Measurements from ENCODE around the gene MAPK10. TPM values are rescaled to one million over a fixed set of nuclear protein-coding genes. Genes with fewer than 3 reads are reported as not detected.

MAPK10 gene
- polyA plus RNA-seq, 1 donor, result 18.9 TPM

DNA sequence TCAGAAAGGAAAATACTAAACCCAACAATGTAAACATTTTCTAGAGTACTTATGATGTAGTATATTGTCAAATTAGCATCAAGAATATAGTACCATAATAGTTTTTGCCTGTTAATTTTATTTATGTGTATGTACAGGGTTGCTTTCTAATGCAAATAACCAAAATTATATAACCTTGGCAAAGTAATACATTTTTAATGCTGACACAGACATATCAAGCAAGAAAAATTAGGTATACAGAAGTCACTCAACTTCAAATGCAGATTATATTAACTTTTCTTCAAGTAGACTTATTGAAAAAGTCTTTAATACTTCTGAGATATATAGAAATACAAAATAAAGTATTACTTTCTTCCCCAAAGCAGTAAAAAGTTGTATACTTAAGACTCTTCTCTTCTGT lies 44.3 kb downstream of the MAPK10 start:
- H3K36me3 ChIP-seq (ENCODE audit: control insufficient read depth, insufficient read depth, low read length), result no peaks in the 10 kb centered on the region
- no peaks in the 10 kb centered on the region for H3K27me3 ChIP-seq (ENCODE audit: control insufficient read depth, insufficient read depth, low read length)
- no peak overlapping the region for H3K4me3 ChIP-seq (ENCODE audit: low read length)
- DNase-seq, result no peak
- no peaks in the 10 kb centered on the region for H3K9me3 ChIP-seq (ENCODE audit: control insufficient read depth, low read depth, low read length)
- H3K4me1 ChIP-seq (ENCODE audit: control insufficient read depth, insufficient read depth, low read length), result no peaks in the 10 kb centered on the region
- H3K27ac ChIP-seq (ENCODE audit: low read length), result no peak overlapping the region

DNA sequence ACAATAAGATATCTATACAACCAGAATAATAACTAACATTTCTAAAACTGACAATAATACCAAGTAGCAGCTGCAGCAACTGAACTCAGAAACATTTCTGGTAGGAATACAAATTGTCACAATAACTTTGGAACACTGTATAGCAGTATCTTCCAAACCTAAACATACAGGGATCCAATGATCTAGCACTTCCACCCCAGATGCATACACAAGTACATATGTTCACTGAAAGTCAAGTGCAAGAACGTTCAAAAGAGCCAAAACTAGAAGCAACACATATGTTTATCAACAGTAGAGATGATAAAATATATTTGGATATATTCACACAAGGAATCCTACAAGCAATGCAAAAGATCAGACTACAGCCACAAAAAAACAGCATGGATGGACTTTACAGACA lies 46.2 kb downstream of the MAPK10 start:
- Histone ChIP-seq H3K9me3 (ENCODE audit: control insufficient read depth, low read depth, low read length) (no peaks in the 10 kb centered on the region), H3K27me3 (ENCODE audit: control insufficient read depth, insufficient read depth, low read length) (no peaks in the 10 kb centered on the region), H3K36me3 (ENCODE audit: control insufficient read depth, insufficient read depth, low read length) (no peaks in the 10 kb centered on the region), H3K4me3 (ENCODE audit: low read length) (no peak overlapping the region), H3K4me1 (ENCODE audit: control insufficient read depth, insufficient read depth, low read length) (no peaks in the 10 kb centered on the region), H3K27ac (ENCODE audit: low read length) (no peak overlapping the region)
- 57% methylated on average over 1 of the region's 1 CpG for WGBS (ENCODE audit: insufficient coverage, low lambda C conversion rate)
- no peak for DNase-seq

DNA sequence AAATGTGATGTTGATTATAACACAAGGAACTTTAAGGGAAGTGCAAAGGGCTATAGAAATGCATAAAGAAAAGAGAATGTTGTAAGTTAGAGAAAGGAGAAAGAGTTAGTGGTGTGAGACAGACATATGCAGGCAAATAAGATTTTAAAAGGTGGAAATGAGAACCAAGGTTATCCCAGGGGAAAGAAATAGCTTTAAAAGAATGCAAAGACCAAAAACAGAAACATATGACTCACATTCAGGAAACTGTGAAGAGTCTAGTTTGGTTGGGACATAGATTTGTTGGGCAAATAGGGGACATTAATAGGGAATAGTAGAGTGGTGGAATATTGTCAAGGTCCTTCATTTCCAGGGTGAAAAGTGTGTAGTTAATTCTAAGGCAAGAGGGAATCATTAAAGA lies 52.4 kb downstream of the MAPK10 start:
- no peaks in the 10 kb centered on the region for H3K9me3 ChIP-seq (ENCODE audit: control insufficient read depth, low read depth, low read length)
- DNase-seq, result no peak
- H3K27me3 ChIP-seq (ENCODE audit: control insufficient read depth, insufficient read depth, low read length), result no peaks in the 10 kb centered on the region
- H3K27ac ChIP-seq (ENCODE audit: low read length), result no peak overlapping the region
- no peaks in the 10 kb centered on the region for H3K36me3 ChIP-seq (ENCODE audit: control insufficient read depth, insufficient read depth, low read length)
- H3K4me3 ChIP-seq (ENCODE audit: low read length), result no peak overlapping the region
- no peaks in the 10 kb centered on the region for H3K4me1 ChIP-seq (ENCODE audit: control insufficient read depth, insufficient read depth, low read length)

DNA sequence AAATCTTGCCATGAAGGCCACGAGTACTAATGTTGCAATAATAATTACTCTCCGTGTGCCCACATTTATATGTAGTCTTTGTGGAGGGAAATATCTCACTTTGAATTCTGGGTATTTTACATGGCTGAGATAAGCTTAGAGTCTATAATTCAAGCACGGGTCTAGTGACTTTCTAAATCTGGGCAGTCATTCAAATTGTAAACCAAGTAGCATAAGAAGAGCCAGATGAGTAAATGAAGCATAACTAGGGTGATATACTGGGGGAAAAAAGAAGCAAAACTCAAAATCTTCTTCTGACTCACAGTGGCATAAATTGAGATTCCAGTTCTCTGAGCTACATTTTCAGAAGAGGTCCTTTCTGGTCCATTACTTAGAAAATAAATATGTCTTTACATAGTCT lies 53.0 kb downstream of the MAPK10 start:
- no peaks in the 10 kb centered on the region for H3K27me3 ChIP-seq (ENCODE audit: control insufficient read depth, insufficient read depth, low read length)
- H3K9me3 ChIP-seq (ENCODE audit: control insufficient read depth, low read depth, low read length), result no peaks in the 10 kb centered on the region
- no CpG with 5 or more reads among the region's 3 CpGs for WGBS (ENCODE audit: insufficient coverage, low lambda C conversion rate)
- no peak overlapping the region for H3K27ac ChIP-seq (ENCODE audit: low read length)
- H3K4me1 ChIP-seq (ENCODE audit: control insufficient read depth, insufficient read depth, low read length), result no peaks in the 10 kb centered on the region
- no peak overlapping the region for H3K4me3 ChIP-seq (ENCODE audit: low read length)
- H3K36me3 ChIP-seq (ENCODE audit: control insufficient read depth, insufficient read depth, low read length), result no peaks in the 10 kb centered on the region
- no peak for DNase-seq

DNA sequence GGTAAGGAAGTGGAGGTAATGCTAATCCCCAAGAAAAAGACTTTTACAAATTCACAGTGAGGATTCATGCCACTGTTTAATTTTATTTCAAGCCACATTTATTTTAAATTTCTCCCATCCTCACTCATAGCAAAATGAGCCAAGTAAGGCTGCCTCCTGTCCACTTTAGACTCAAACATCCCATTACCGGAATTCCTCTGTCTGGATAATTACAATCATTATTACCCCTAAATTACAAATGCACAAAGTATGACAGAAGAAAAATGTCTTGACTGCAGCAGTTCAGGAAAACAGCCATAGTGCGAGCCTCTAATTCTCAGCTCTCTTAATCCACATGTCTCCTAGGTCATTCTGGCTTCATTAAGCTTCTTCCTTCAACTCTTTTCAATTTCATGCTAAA lies 57.0 kb downstream of the MAPK10 start:
- Histone ChIP-seq H3K4me1 (ENCODE audit: control insufficient read depth, insufficient read depth, low read length) (no peaks in the 10 kb centered on the region), H3K4me3 (ENCODE audit: low read length) (no peak overlapping the region), H3K27ac (ENCODE audit: low read length) (no peak overlapping the region), H3K36me3 (ENCODE audit: control insufficient read depth, insufficient read depth, low read length) (no peaks in the 10 kb centered on the region), H3K9me3 (ENCODE audit: control insufficient read depth, low read depth, low read length) (no peaks in the 10 kb centered on the region), H3K27me3 (ENCODE audit: control insufficient read depth, insufficient read depth, low read length) (no peaks in the 10 kb centered on the region)
- no peak for DNase-seq
- 100% methylated on average over 1 of the region's 2 CpGs for WGBS (ENCODE audit: insufficient coverage, low lambda C conversion rate)

DNA sequence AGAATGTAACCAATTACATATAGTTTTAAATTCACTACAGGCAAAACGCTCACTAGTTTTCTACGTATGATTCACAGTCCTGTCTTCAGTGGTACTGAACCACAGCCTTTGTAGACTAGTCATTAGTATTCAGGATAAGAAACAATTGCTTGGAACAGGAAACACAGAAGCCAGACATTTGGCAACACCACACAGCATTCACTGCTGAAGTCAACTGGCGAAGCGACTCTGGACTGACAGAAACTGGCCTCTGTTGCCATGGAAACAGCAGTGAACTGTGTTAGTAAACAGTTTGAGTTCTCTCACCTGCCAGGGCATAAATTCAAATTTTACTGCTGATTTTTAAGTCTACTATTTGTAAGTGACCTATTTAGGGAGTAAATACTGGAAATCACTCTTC lies 57.6 kb downstream of the MAPK10 start:
- H3K27ac ChIP-seq (ENCODE audit: low read length), result no peak overlapping the region
- H3K9me3 ChIP-seq (ENCODE audit: control insufficient read depth, low read depth, low read length), result no peaks in the 10 kb centered on the region
- no peaks in the 10 kb centered on the region for H3K27me3 ChIP-seq (ENCODE audit: control insufficient read depth, insufficient read depth, low read length)
- H3K36me3 ChIP-seq (ENCODE audit: control insufficient read depth, insufficient read depth, low read length), result no peaks in the 10 kb centered on the region
- WGBS (ENCODE audit: insufficient coverage, low lambda C conversion rate), result no CpG with 5 or more reads among the region's 4 CpGs
- DNase-seq, result peak; percentile 26 to 50
- no peaks in the 10 kb centered on the region for H3K4me1 ChIP-seq (ENCODE audit: control insufficient read depth, insufficient read depth, low read length)
- H3K4me3 ChIP-seq (ENCODE audit: low read length), result no peak overlapping the region

DNA sequence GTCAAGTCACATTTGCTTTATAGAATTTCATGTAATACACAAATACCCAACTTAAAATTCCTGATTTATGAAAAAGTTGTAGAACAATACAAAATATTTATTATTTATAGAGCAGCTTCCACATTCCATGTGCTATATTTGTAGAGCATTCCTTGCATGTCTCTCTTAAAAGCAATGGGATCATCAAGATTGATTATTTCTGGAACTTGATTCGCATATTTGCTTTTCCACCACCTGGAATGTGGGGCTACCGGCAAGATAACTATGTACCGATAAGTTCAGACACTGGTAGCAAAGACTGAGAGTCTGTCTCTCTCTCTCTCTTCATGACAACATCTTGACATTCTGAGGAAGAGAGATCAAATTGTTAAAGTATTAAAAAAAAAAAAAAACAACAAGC lies 59.3 kb downstream of the MAPK10 start:
- no peak for DNase-seq
- no peak overlapping the region for H3K4me3 ChIP-seq (ENCODE audit: low read length)
- WGBS (ENCODE audit: insufficient coverage, low lambda C conversion rate), result no CpG with 5 or more reads among the region's 3 CpGs

DNA sequence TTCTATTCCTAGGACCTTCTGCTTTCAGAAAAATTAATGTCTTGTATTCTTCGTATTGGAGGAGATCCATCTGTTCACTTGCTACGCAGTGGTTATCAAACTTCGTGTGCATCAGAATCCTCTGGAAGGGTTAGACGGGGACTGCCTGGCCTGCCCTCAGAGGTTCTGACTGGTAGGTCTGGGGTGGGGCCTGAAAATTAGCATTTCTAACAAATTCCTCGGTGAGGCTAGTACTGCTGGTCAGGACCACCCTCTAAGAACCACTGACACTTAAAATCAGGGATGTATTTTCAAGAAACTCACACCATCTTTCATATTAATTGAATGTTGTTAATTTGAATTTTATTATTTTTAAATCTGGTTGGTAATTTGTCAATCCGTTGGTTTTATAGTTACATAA lies 63.0 kb downstream of the MAPK10 start:
- no CpG with 5 or more reads among the region's 6 CpGs for WGBS (ENCODE audit: insufficient coverage, low lambda C conversion rate)
- H3K4me1 ChIP-seq (ENCODE audit: control insufficient read depth, insufficient read depth, low read length), result no peaks in the 10 kb centered on the region
- H3K4me3 ChIP-seq (ENCODE audit: low read length), result no peak overlapping the region
- no peaks in the 10 kb centered on the region for H3K9me3 ChIP-seq (ENCODE audit: control insufficient read depth, low read depth, low read length)
- no peak overlapping the region for H3K27ac ChIP-seq (ENCODE audit: low read length)
- no peaks in the 10 kb centered on the region for H3K36me3 ChIP-seq (ENCODE audit: control insufficient read depth, insufficient read depth, low read length)
- no peaks in the 10 kb centered on the region for H3K27me3 ChIP-seq (ENCODE audit: control insufficient read depth, insufficient read depth, low read length)
- DNase-seq, result no peak

More for the DNA sequence above, 59.3 kb downstream of the MAPK10 start:
- H3K4me1 ChIP-seq (ENCODE audit: control insufficient read depth, insufficient read depth, low read length), result no peaks in the 10 kb centered on the region
- H3K9me3 ChIP-seq (ENCODE audit: control insufficient read depth, low read depth, low read length), result no peaks in the 10 kb centered on the region
- H3K36me3 ChIP-seq (ENCODE audit: control insufficient read depth, insufficient read depth, low read length), result no peaks in the 10 kb centered on the region
- no peaks in the 10 kb centered on the region for H3K27me3 ChIP-seq (ENCODE audit: control insufficient read depth, insufficient read depth, low read length)
- H3K27ac ChIP-seq (ENCODE audit: low read length), result no peak overlapping the region

DNA sequence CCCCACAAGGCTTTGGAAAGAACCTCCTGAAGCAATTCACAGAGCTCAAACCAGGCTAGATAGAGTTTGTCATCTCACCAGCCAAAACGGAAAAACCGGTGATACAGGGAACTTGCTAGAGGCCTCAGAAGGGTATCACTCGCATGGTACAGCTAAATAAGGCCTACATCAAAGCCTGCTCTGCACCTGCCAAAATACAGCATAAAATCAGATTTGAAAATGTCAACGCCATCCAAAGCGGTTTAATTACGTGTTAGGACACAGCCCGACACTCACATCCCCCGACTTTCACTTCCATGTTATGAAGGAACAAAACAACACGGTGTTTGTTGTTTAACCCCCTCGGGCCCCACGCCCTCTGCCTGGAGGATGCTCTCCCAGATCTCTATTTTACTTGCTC lies 65.0 kb downstream of the MAPK10 start:
- DNase-seq, result no peak
- no peaks in the 10 kb centered on the region for H3K4me1 ChIP-seq (ENCODE audit: control insufficient read depth, insufficient read depth, low read length)
- no peaks in the 10 kb centered on the region for H3K27me3 ChIP-seq (ENCODE audit: control insufficient read depth, insufficient read depth, low read length)
- 95% methylated on average over 4 of the region's 11 CpGs for WGBS (ENCODE audit: insufficient coverage, low lambda C conversion rate)
- no peaks in the 10 kb centered on the region for H3K9me3 ChIP-seq (ENCODE audit: control insufficient read depth, low read depth, low read length)
- no peaks in the 10 kb centered on the region for H3K36me3 ChIP-seq (ENCODE audit: control insufficient read depth, insufficient read depth, low read length)
- H3K27ac ChIP-seq (ENCODE audit: low read length), result no peak overlapping the region
- H3K4me3 ChIP-seq (ENCODE audit: low read length), result no peak overlapping the region

DNA sequence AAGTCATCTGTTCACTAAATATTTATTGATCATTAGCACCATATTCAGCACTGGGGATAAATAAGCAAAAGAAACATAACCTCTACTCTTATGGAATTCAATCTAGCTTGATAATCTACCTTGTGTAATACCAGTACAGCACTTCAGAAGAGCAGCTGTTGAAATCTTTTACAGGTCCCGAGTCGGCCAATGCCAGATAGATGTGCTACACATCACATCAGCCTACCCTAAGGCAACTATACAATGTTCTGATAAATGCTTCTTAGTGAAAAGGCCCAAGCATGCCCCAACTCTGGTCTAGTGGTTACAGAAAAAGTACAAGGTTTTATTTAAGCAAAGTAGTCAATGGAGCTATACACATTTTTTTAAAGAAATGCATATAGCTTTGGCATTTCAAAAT lies 68.7 kb downstream of the MAPK10 start:
- Histone ChIP-seq H3K4me3 (ENCODE audit: low read length) (no peak overlapping the region), H3K9me3 (ENCODE audit: control insufficient read depth, low read depth, low read length) (no peaks in the 10 kb centered on the region), H3K27ac (ENCODE audit: low read length) (no peak overlapping the region), H3K4me1 (ENCODE audit: control insufficient read depth, insufficient read depth, low read length) (no peaks in the 10 kb centered on the region), H3K36me3 (ENCODE audit: control insufficient read depth, insufficient read depth, low read length) (no peaks in the 10 kb centered on the region), H3K27me3 (ENCODE audit: control insufficient read depth, insufficient read depth, low read length) (no peaks in the 10 kb centered on the region)
- WGBS (ENCODE audit: insufficient coverage, low lambda C conversion rate), result no CpG with 5 or more reads among the region's 2 CpGs
- no peak for DNase-seq

DNA sequence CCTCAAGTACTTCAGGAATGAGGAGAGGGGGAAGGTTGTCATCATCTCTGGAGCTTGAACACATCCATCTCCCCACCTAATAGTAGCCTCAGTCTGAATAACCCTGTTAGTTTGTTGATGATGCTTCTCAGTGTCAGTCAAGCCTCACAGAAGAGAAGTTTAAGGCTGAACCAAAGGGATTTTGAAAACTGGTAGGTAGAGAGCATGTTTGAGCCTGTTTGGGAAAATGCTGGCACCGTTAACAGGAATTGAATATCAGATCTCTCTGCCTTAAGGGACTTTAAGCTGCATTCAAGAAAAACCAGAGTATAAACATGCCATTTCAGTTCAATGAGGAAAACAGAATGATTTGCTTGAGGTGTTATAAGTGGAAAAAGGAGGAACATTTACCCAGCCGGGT lies 73.1 kb downstream of the MAPK10 start:
- DNase-seq, result no peak
- H3K9me3 ChIP-seq (ENCODE audit: control insufficient read depth, low read depth, low read length), result no peaks in the 10 kb centered on the region
- no peak overlapping the region for H3K27ac ChIP-seq (ENCODE audit: low read length)
- H3K4me3 ChIP-seq (ENCODE audit: low read length), result no peak overlapping the region
- H3K4me1 ChIP-seq (ENCODE audit: control insufficient read depth, insufficient read depth, low read length), result no peaks in the 10 kb centered on the region
- no peaks in the 10 kb centered on the region for H3K27me3 ChIP-seq (ENCODE audit: control insufficient read depth, insufficient read depth, low read length)
- 83% methylated on average over 1 of the region's 2 CpGs for WGBS (ENCODE audit: insufficient coverage, low lambda C conversion rate)
- no peaks in the 10 kb centered on the region for H3K36me3 ChIP-seq (ENCODE audit: control insufficient read depth, insufficient read depth, low read length)

Measured in large intestine (tissue), 3 donors.